ENCODE measurements around the gene RAB10.
"Not testable (repeated sequence)": the region's sequence is repeated elsewhere in the genome, so short reads cannot be mapped to it uniquely, and the experiment has no call there.

Gene RAB10

DNA sequence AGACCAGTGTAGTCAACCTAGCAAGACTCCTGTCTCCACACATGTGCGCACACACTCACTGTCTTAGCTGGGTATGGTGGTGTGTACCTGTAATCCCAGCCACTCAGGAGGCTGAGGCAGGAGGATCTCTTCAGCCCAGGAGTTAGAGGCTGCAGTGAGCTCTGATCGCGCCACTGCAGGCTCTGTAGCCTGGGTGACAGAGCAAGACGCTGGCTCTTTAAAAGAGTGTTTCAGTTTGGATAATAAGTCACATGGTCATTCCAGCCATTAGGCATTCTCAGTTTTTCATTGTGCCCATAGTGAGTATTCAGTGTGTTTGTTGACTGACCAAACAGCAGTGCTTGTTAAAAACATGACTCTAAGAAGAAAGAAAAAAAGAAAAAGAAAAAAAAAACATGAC, 31.0 kb downstream of the RAB10 start:
- DNase-seq: no peak

DNA sequence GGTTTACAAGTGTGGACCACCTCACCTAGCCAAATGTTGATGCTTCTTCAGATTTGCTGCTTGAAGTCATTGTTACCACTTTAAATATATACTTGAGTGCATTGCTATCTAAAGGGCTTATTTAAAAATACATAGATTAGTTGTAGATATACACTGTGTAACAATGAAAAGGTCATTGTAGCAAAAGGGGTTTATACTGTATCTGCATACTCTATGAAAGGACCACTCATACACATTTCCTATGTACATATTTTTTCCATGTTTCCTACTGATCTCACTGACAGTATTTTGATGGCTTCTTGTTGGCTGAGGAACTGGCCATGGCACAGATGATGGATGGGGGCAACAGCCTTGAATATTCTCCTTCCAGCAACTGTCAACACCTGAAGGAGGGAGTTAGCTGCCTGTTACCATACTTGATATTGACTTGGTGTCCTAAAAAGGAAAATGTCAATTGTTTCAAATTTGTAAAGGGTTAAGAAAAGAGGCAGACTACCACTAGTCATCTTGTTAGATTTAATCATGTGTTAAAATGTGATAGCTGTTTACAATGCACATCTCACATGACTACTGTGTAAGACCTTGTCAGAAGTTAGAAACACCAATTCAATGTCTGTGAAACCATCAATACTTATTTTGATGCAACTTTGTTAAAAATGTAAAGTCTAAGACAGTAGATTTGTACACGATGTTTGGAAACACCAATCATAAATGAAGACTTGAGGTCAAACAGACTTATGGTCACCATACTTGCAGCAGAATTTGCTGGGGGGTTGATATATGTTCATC, 33.5 kb downstream of the RAB10 start:
- no peak for DNase-seq

DNA sequence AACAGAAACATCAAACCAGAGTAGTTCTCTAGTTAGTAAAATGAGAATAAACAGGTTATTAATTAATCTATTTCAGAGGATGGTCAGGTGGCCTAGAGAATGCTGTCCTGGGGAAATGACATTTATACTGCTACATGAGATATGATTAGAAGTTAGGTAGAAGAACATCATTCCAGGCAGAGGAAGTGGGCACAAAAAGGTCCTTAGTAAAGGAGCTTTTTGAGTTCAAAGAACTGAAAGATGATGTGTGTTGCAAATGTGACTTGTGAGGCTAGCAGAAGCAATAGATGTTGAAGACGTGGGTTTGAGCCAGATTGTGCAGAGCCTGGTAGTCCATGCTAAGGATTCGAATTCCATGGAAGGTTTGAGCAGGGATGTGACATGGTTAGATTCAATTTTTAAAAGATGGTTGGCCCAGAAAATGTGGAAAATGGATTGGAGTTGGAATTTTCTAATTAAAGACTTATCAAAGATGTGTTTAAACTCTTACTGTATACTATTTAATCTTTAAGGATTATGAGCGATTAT, 34.2 kb downstream of the RAB10 start:
- no peak for DNase-seq

DNA sequence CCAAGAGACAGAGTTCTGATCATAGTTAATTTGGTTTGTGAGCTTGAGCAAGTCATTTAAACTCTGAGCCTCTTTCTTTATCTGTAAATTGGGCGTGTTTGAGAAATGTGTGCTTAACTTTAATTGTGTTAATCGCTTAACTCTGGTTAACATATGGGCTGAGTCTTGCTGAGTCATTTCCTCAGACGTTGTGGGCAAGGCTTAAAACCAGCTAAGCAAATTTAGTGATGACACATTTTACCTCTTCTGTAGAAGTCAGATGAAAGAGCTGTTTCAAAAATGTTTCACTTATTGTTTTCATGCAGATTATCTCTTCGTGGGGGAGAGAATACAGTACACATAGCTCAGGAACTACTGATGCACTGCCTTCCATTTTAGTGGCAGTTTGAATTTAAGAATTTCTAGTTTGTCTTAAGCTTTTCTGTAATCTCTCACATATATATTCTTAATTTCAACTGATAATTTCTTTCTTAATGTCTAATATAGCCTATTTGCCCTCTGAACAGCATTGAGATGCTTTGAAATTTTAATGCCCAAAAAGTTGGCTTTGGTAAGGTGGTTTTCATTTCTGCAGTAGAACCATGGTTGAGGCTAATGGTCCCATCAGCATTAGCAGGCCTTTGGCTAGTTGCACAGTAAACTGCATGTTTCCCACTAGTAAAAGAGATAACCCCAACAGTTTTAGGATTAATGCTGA, 34.9 kb downstream of the RAB10 start:
- peak; percentile 57 for DNase-seq

DNA sequence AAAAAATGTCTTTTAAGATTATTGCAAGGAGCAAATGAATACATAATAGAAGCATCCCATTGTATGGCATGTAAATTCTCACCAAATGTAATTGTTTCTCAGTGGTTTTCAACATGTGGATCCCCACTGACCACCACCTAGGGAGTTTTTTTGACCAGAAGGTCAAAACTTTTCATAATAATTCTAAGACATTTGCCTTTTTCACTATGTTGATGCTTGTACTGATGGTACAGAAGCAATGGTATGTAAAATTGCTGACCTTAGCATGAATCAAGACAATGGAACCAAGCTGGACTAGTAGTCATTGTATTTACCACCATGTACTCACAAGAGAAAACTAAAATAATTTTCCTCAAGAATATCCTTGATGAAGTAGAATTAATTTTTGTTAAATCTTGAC, 36.8 kb downstream of the RAB10 start:
- DNase-seq: no peak

DNA sequence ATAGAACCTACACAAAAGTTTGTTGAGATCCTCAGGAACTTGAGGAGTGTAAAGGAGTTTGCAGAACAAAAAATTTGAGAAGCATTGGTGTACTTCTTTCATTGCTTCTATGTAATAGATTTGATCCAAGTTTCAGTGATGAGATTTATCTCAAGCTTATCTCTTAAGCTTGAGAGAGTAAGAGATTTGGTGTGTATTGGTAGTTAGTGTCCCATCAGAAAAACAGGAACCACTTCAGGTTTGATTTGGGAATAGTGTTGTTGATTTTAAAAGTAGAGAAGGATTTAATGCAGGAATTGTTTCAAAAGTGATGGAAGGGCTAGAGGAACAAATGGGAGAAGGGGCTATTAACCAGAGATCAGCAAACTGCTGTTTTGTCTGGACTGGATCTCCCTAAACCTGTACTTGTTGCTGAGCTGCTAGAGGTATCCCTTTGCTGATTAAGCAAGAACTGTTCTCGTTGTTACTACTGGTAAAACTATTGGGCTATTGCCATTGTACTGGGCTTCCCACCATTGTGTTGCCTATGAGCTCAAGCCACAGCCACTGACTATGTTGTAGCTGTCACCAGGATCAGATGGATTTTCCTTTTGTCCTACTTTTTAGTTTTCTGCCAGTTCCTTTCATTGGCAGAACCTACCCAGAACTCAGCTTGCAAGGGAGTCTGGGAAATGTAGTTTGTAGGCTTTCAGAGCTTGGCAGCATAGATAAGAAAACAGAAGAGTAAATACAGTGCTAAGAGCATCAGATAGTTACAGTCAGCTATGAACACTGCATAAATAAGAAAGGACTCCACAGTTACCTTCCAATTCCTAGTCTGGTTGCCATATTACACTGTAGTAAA, 39.3 kb downstream of the RAB10 start:
- no peak for DNase-seq

DNA sequence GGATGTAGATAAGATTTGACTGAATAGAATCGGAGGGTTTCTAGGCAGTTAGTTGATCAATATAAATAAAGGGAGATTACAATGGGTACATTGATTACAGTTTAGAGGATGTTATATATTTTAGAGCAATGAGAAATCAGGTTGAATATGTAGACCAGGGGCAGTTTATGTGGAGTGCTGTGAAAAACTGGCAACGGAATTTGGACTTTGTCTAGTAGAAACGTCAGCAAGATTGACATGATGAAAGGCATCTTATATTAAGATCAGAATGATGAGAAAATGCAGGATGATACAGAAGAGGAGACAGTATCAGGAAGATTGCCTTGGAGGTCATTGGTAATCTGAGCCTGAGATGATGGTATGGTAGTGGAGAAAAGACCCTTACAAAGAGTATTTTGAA, 39.9 kb downstream of the RAB10 start:
- DNase-seq: no peak

DNA sequence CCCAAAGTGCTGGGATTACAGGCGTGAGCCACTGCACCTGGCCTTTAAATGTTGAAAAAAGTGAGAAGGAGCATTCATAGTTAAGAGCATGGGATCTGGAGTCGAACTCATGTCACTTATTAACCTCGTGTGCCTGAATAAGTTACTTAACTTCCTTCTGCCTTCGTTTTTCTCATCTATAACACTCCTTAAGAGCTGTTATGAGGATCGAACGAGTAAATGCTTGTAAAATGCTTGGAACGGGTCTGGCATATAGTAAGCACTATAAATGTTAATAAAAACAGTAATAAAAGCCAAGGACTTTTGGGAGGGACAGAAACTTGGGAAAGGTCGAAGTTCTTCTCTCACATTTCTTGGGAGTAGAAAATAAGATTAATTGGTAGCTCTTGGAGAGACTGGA, 40.8 kb downstream of the RAB10 start:
- no peak for DNase-seq

DNA sequence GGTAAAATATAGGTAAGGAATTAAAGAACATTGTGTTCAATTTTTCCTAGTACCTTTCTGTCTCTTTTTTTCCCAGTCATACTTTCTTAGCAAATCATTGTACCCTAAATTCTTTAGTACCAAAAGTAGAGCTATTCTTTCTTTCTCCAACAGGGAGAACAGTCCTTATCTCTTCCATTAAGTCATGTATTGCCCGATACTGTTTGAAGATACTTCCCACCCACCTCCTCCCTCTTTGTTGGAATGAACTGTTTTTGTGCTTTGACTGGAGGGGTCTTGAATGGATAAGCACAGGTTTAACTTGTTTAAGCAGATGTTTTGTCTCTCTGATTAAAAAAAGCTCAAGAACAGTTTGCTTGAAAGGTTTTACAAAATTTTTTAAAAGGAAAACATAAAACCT, 41.3 kb downstream of the RAB10 start:
- DNase-seq: no peak

DNA sequence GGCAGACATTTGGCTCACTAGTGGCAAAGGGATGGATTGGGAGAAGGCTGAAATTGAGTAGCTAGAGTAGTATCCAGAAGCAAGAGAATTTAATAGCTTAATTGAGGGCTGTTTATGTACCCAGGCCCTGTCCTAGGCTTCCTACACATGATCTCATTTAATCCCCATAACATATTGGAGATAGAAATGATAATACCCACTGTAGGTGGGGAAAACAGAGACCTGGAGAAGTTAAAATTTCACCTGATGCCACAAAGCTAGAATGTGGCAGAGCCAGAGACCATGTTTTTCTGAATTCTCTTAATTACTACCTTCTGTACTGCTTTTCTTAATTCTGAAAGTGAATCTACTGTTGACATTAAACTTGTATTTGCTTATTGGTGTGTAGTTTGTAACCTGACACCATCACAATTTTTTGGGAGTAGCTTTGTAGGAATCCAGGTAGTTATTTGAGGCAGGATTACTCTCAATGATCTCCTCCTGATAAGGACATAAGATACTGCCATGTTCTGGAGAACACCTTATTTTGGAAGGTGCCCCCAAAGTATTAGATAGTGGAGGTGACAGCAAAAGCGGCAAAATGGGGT, 42.2 kb downstream of the RAB10 start:
- no peak for DNase-seq

DNA sequence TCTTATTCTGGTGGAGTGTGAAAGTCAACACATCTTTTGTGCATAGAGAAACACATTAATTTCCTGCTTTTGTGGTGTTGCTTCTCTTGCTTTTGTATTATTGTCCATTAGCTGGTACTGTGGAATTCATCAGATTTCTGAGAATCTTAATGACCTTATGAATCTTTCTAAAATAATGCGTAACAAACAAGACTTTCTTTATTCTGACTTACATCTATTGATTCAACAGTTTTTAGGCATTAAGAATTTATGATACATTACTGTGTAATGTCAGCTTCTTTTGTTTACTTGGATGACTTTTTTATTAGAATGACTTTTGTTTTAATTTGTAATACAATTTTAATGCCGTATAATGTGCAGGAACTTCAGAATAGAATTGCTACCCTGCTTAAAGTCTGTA, 43.4 kb downstream of the RAB10 start:
- no peak for DNase-seq

DNA sequence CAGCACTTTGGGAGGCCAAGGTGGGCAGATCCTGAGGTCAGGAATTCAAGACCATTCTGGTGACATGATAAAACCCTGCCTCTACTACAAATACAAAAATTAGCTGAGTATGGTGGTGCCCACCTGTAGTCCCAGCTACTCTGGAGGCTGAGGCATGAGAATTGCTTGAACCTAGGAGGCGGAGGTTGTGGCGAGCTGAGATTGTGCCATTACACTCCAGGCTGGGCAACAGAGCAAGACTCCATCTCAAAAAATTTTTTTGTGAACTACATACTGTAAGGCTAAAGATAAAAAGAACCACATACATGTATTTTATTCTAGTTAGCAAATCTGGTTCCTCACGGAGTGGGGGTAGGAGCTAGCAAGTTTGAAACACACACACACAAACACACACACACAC, 45.1 kb downstream of the RAB10 start:
- no peak for DNase-seq

DNA sequence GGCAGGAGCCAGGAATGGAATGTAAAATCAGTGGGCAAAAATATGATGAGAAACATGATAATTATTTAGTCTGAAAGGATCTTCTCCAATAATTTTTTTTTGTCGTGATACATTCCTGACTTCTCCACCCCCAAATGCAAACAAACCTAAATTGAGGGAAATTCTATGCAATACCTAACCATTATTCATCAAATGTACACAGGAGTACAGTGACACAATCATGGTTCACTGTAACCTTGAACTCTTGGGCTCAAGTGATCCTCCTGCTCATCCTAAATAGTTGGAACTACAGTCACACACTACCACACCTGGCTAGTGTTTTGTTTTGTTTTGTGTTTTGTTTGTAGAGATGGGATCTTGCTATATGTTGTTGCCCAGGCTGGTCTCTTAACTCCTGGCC, 46.5 kb downstream of the RAB10 start:
- DNase-seq: no peak

DNA sequence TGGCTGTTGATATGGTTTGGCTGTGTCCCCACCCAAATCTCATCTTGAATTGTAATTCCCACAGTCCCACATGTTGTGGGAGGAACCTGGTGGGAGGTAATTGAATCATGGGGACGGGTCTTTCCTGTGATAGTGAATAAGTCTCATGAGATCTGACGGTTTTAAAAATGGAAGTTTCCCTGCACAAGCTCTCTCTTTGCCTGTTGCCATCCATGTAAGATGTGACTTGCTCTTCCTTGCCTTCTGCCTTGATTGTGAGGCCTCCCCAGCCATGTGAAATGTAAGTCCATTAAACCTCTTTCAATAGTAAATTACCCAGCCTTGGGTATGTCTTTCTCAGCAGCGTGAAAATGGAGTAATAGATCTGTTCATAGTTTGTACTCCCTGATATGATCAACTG, 47.0 kb downstream of the RAB10 start:
- DNase-seq: not testable (repeated sequence)

DNA sequence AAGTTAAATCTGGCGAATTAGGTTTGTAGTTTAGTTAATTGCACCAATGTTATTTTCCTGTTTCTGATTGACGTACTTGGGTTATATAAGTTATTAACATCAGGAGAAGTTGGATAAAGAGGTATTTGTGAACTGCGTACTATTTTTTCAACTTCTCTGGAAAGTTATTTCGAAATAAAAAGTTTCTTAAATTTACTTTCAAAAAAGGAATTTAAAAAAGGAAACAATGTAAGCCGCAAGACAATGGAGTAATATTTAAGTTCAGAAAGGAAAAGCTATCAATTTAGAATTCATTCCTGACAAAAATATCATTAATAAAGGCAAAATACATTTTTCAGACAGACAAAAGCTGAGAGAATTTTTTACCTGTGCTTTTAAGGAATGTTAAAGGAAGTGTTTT, 47.7 kb downstream of the RAB10 start:
- DNase-seq: no peak

DNA sequence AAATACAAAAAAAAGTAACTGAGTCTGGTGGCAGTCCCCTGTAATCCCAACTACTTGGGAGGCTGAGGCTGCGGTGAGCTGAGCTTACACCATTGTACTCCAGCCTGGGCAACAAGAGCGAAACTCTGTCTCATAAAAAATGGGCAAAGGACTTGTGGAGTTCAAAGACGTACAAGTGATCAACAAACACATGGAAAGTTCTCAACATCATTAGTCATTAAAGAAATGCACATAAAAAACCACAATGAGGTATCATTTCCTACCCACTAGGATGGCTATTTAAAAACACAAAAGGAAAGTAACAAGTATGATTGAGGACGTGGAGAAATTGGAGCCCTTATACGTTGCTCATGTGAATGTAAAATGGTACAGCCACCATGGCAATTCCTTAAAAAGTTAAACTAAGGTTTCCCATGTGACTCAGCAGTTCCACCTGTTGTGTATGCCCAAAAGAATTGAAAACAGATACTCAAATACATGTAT, 52.3 kb downstream of the RAB10 start:
- DNase-seq: peak; percentile 35

DNA sequence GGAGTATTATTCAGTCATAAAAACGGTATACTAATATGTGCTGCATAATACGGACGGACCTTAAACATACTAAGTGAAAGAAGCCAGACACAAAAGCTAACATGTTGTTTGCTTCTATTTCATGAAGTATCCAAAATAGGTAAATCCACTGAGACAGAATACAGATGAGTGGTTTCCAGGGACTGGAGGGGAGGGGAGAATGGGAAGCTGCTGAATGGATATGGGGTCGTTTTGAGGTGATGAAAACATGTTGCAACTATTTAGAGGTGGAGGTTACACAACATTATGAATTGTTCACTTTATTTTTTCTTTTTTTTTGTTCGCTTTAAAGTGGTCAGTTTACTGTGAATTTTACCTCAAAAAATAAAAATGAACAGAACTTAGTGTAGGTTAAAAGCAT, 52.9 kb downstream of the RAB10 start:
- DNase-seq: no peak

DNA sequence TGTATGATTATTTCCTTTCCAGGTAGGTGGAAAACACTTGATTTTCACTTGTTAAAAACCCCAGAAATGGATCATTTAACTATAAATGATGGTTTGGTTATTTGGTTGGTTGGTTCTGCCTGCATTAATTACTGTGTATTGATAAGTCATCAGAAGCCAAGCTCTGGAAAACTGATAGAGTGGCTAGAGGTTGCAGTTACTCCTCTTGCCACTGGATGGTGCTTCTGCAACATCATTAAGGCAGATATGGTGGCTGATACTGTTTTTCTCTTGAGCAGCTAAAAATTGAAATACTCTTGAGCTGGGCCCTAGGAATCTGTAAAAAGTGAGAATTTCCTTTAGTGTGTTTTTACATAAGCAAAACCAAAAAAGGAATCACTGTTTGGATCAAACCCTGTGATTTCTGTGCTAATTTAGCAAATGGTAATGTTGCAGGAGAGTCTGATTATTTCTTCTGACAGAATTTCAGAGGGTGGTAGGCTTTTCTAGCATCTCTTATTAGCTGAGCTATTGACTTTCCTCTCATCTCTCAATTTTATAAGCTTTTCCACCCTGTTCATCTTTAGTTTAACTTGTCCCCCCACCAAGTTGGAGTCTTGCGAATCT, 54.3 kb downstream of the RAB10 start:
- peak; percentile 20 for DNase-seq

DNA sequence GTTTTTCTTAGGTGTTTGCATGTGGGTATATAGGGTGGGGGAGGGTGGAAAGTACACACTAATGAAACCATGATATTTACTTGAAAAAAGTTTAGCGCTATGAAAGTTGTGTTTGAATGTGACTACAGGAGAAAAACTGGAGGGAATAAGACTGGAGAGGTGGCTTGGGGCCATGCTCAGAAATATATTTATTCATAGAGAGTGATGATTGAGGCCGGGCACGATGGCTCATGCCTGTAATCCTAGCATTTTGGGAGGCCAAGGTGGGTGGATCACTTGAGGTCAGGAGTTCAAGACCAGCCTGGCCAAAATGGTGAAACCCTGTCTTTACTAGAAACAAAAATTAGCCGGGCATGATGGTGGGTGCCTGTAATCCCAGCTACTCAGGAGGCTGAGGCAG, 55.0 kb downstream of the RAB10 start:
- not testable (repeated sequence) for DNase-seq

DNA sequence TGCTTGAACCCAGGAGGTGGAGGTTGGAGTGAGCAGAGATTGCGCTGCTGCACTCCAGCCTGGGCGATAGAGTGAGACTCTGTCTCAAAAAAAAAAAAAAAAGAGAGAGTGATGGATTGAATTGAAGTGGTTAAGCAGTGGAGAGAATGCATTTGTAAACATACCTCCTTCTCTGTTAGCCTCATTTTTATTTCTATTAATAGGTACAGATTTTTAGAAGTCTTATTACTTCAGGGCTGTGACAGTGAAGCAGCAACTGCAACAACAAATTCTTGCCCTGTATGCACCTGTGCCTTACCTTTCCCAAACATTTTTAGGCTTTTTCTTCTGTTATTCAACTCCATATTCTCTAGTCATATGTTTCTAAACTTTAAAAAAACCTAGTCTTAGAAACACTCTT, 55.5 kb downstream of the RAB10 start:
- DNase-seq: no peak

DNA sequence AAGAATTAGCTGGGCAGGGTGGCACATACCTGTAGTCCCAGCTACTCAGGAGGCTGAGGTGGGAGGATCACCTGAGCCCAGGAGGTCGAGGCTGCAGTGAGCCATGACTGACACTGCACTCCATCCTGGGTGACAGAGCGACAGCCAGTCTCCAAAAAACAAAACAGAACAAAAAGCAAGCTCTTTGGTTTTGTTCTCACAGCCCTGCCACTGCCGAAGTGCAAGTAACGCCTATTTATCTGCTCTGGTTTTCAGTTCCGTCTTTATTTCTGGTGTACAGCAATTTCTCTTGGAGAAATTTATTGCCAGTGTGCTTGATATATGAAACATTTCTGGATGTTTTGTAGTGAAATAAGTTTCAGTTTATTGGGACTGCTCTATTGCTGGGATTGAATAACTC, 61.9 kb downstream of the RAB10 start:
- DNase-seq: no peak

DNA sequence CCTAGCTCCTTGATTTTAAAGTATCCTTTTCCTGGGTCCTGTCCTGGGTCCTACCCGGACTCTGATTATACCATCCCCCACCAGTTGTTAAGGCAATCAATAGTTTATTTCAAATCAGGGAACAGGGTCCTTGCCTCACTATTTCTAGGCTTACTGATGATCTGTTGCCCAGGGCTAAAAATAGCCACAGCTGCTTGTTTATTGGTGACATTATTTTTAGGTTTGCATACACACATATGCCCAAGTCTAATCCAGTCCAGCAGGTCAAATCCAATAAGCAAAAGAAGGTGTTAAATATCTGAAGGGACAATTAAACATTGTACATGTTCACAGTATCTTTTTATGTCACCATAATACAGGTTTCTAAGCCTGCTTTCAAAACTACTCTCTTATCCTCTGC, 66.0 kb downstream of the RAB10 start:
- DNase-seq: no peak

DNA sequence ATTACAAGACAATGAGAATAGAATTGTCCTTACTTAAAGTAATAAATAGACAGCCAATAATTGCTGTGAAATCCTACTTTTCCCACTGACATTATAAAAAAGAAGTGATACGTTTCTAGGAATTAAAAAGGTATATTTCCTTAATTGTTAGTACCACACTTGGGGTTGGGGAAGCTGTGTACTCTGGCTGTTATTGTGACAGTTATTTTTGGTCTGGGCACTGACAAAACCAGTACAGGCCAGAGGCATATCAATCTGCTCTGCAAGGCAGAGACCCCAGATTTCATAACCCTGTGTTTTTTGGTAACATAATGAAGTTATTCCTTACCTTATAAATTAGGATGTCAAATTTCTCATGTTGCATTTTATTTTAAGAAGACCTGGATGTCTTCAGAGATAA, 66.5 kb downstream of the RAB10 start:
- DNase-seq: no peak
